ENCODE measurements around the gene CRISPLD2.

CRISPLD2 gene

DNA sequence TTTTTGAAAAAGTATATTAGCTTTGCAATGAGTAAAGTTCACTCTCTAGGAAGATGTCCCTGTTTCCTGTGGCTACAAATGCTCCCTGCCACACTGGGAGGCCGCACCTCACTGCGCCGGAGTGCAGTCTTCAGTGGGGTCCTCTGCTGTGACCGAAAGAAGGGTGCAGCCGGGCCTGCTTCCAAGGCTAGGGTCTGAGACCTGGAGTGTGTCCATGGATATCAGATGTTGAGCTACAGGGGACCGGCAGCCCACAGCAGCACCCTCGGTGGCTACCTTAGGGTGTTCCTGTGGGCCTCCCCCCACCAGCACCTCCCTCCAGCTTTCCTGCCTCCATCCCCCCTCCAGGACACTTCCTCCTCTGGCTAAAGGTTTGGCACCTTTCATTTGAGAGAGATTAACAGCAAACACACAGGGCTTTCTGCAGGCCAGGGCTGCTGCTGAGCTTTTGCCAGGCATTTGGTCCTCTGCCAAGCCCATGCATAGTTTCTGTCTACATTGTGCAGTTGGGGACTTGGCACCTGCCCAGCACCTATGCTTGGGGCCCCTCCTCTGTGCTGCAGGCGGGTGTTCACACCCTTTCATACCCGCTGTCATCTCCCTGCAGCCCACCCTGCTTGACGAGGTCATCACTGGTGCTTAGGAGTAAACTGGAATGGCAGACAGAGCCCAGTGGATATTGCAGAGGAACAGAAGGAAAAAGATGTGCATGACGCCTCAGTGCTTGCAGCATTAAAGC, 33.8 kb upstream of the CRISPLD2 start (continued):
- TF ChIP-seq OVOL3 (tag by site-specific recombination; IDR thresholded peaks at IDR 0.05) (no peak), ZNF660 (tag by site-specific recombination; IDR thresholded peaks at IDR 0.05) (peak; percentile 58; the same call in 1 of the 2 replicates), ZNF398 (tag by site-specific recombination; IDR thresholded peaks at IDR 0.05) (peak; percentile 87), ZNF624 (tag by site-specific recombination; IDR thresholded peaks at IDR 0.05) (no peak), ZBTB20 (tag by site-specific recombination; IDR thresholded peaks at IDR 0.05) (peak; percentile 37; the same call in 1 of the 2 replicates), ZNF433 (tag by site-specific recombination; IDR thresholded peaks at IDR 0.05; ENCODE audit: low read depth) (no peak), KLF1 (tag by site-specific recombination; IDR thresholded peaks at IDR 0.05) (peak; percentile 63), ZNF292 (tag by site-specific recombination; IDR thresholded peaks at IDR 0.05; ENCODE audit: borderline replicate concordance, low read depth) (no peak), ZIC2 (tag by site-specific recombination; IDR thresholded peaks at IDR 0.05) (peak; percentile 89), ZNF10 (tag by site-specific recombination; IDR thresholded peaks at IDR 0.05) (no peak)
- TF ChIP-seq, protein P1, sequence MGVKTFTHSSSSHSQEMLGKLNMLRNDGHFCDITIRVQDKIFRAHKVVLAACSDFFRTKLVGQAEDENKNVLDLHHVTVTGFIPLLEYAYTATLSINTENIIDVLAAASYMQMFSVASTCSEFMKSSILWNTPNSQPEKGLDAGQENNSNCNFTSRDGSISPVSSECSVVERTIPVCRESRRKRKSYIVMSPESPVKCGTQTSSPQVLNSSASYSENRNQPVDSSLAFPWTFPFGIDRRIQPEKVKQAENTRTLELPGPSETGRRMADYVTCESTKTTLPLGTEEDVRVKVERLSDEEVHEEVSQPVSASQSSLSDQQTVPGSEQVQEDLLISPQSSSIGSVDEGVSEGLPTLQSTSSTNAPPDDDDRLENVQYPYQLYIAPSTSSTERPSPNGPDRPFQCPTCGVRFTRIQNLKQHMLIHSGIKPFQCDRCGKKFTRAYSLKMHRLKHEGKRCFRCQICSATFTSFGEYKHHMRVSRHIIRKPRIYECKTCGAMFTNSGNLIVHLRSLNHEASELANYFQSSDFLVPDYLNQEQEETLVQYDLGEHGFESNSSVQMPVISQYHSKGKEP (tag by site-specific recombination; IDR thresholded peaks at IDR 0.05): peak; percentile 95
- TF ChIP-seq, protein P2, sequence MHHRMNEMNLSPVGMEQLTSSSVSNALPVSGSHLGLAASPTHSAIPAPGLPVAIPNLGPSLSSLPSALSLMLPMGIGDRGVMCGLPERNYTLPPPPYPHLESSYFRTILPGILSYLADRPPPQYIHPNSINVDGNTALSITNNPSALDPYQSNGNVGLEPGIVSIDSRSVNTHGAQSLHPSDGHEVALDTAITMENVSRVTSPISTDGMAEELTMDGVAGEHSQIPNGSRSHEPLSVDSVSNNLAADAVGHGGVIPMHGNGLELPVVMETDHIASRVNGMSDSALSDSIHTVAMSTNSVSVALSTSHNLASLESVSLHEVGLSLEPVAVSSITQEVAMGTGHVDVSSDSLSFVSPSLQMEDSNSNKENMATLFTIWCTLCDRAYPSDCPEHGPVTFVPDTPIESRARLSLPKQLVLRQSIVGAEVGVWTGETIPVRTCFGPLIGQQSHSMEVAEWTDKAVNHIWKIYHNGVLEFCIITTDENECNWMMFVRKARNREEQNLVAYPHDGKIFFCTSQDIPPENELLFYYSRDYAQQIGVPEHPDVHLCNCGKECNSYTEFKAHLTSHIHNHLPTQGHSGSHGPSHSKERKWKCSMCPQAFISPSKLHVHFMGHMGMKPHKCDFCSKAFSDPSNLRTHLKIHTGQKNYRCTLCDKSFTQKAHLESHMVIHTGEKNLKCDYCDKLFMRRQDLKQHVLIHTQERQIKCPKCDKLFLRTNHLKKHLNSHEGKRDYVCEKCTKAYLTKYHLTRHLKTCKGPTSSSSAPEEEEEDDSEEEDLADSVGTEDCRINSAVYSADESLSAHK (tag by site-specific recombination; IDR thresholded peaks at IDR 0.05): no peak
- TF ChIP-seq, protein P3, sequence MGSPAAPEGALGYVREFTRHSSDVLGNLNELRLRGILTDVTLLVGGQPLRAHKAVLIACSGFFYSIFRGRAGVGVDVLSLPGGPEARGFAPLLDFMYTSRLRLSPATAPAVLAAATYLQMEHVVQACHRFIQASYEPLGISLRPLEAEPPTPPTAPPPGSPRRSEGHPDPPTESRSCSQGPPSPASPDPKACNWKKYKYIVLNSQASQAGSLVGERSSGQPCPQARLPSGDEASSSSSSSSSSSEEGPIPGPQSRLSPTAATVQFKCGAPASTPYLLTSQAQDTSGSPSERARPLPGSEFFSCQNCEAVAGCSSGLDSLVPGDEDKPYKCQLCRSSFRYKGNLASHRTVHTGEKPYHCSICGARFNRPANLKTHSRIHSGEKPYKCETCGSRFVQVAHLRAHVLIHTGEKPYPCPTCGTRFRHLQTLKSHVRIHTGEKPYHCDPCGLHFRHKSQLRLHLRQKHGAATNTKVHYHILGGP (tag by site-specific recombination; IDR thresholded peaks at IDR 0.05): no peak

GRCh38 chr16:84786605-84787262, 33.1 kb upstream of the CRISPLD2 start:
- POLR2A ChIA-PET: interaction anchor here (1.9 kb wide), 1 partner anchor 33 kb away, joined by 7 read pairs; the partner anchor contains the start of gene CRISPLD2
- Histone ChIP-seq H3K4me1 (ENCODE audit: control insufficient read depth, insufficient read depth, low read length) (peaks cover 3% of the 10 kb centered on the region; the same call in 1 of the 2 replicates), H3K9me3 (ENCODE audit: control insufficient read depth, insufficient read depth, low read depth, low read length) (no peaks in the 10 kb centered on the region), H3K36me3 (ENCODE audit: control insufficient read depth in 2 of 2, insufficient read depth in 1 of 2, low read length in 2 of 2) (no peaks in the 10 kb centered on the region; a peak in 1 of 3 replicates), H3K27ac (ENCODE audit: extremely low read depth, low read depth, low read length) (no peak overlapping the region), H3K4me3 (ENCODE audit: low read depth, low read length) (no peak overlapping the region)
- CTCF ChIA-PET: interaction anchor here (0.7 to 1.5 kb wide), 3 partner anchors 152 to 202 kb away, joined by 3 to 4 read pairs (median 3); no protein-coding TSS in a partner anchor
- no peak for TF ChIP-seq ZNF354C (tag by site-specific recombination; IDR thresholded peaks at IDR 0.05; ENCODE audit: borderline replicate concordance, low read depth)
- TF ChIP-seq ZNF768 (tag by site-specific recombination; IDR thresholded peaks at IDR 0.05): no peak
- TF ChIP-seq ZNF121 (tag by site-specific recombination; IDR thresholded peaks at IDR 0.05): no peak
- no peak for TF ChIP-seq GFI1B (tag by site-specific recombination; IDR thresholded peaks at IDR 0.05)
- no peak for TF ChIP-seq ZNF10 (tag by site-specific recombination; IDR thresholded peaks at IDR 0.05)

Measured in HEK293 (cell line).